Measurements from ENCODE around the gene SUGCT.

DNA sequence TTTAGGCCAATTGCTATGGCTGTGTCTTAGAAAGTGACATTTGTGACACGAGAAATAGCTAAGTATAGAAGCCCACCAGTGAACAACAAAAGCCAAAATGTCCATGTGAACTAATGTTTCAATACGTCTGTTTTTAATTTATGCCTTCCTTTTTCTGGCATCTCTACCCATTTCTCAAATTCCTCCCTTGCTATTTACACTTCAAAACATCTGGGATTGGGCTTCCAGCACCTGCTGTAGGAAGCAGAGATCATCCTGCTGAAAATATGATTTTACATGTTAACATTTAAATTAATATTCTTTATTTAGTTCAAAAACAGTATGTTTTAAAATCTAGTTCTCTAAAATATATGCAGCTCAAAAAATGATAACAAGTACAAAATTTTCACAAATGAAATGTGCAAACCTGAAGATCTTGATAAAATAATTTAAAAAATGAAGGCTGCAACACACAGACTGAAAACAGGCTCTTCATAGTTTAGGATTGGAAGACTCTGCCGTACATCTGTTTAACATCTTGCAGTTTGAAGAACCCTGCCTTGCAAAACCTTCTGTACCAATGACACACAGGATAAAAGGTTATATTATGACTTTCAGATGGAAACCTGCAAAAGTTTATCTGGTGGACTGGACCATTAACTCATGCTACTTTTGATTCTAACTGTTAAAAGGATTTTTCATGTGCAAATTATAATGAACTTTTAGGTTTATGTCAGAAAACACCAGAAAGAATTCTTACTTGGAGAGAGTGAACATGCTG is 408.4 kb downstream of the SUGCT start:
- TF ChIP-seq EZH2 (IDR thresholded peaks at IDR 0.05) (no peak), POLR2AphosphoS5 (IDR thresholded peaks at IDR 0.05; ENCODE audit: borderline replicate concordance, low read depth, low read length) (no peak)

All from SK-N-MC (cell line).